Subcutaneous abdominal adipose tissue (tissue), 5 donors: Measurements from ENCODE around the gene VSX2.

Source experiments
- H3K27ac ChIP-seq: one replicate; pipeline ENCODE4 v1.7.0; 2013; ENCODE audit warnings: low read depth, mild to moderate bottlenecking, inconsistent platforms, low read length, moderate library complexity
- H3K27me3 ChIP-seq, 5 donors: one replicate each; pipeline ENCODE4 v1.7.0; 2013; ENCODE audit warnings: low read length in 5 of 5, inconsistent platforms in 1 of 5; ENCODE audit not compliant: control insufficient read depth in 5 of 5, insufficient read depth in 4 of 5
- H3K36me3 ChIP-seq, 5 donors: one replicate each; pipeline ENCODE4 v1.7.0; 2013; ENCODE audit warnings: low read length in 5 of 5; ENCODE audit not compliant: control insufficient read depth in 5 of 5, insufficient read depth in 5 of 5
- H3K4me1 ChIP-seq, 5 donors: one replicate each; pipeline ENCODE4 v1.7.0; 2013; ENCODE audit warnings: low read length in 5 of 5, mild to moderate bottlenecking in 3 of 5, moderate library complexity in 1 of 5; ENCODE audit not compliant: control insufficient read depth in 5 of 5, insufficient read depth in 5 of 5
- H3K4me3 ChIP-seq, 5 donors: one replicate each; pipeline ENCODE4 v1.7.0; 2013; ENCODE audit warnings: low read length in 5 of 5, low read depth in 1 of 5
- H3K9ac ChIP-seq, 5 donors: one replicate each; pipeline ENCODE4 v1.7.0; 2013; ENCODE audit warnings: low read length in 5 of 5, mild to moderate bottlenecking in 4 of 5, moderate library complexity in 3 of 5
- H3K9me3 ChIP-seq, 5 donors: one replicate each; pipeline ENCODE4 v1.7.0; 2013; ENCODE audit warnings: low read length in 5 of 5; ENCODE audit not compliant: control insufficient read depth in 5 of 5
- donor health status: healthy.
- donor health status: healthy.
- donor health status: healthy.
- donor health status: healthy.
- donor health status: healthy.

The VSX2 gene

GRCh38 chr14:74257941-74258763, 18.9 kb downstream of the VSX2 start:
- H3K4me3 ChIP-seq = peak overlapping the region; percentile 47 to 71 (median 64)
- H3K27me3 ChIP-seq = peaks cover 0 to 10% (median 9%) of the 10 kb centered on the region in 5 donors
- no peaks in the 10 kb centered on the region for H3K9me3 ChIP-seq
- H3K27ac ChIP-seq = no peak overlapping the region
- H3K4me1 ChIP-seq = peaks cover 0 to 16% (median 15%) of the 10 kb centered on the region in 5 donors
- H3K9ac ChIP-seq = peak overlapping the region in 3 of 5 donors; percentile 18 to 65 (median 55)
- no peaks in the 10 kb centered on the region for H3K36me3 ChIP-seq

DNA sequence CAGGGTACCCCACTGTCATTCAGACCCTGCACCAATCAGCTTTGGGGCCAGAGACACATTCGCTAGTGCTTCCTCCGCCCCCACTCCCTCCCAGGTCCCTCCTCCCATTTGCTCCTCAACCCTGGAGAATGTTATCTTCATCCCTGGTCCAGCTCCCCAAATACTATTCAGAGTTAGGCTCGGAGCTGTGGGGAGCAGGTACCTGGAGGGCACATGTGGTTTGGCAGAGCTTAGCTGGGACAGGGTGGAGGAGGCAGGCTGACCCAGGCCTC, 19.5 kb downstream of the VSX2 start:
- no peaks in the 10 kb centered on the region for H3K9me3 ChIP-seq
- peaks cover 0 to 16% (median 15%) of the 10 kb centered on the region in 5 donors for H3K4me1 ChIP-seq
- no peak overlapping the region for H3K9ac ChIP-seq
- no peak overlapping the region for H3K27ac ChIP-seq
- peaks cover 0 to 9% (median 7%) of the 10 kb centered on the region in 5 donors for H3K27me3 ChIP-seq
- H3K36me3 ChIP-seq = no peaks in the 10 kb centered on the region
- peak overlapping the region in 1 of 5 donors; percentile 47 for H3K4me3 ChIP-seq

DNA sequence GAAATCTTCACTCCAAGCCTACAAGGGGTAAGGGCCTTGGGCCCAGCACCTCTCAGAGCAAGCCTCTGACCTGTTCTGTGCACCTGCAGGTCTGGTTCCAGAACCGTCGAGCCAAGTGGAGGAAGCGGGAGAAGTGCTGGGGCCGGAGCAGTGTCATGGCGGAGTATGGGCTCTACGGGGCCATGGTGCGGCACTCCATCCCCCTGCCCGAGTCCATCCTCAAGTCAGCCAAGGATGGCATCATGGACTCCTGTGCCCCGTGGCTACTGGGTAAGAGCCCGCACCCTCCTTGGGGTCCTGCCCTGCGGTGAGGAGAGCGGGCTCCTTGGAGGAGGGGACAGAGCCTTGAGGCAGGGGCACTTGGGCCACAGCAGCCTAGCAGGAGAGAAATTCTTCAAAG, 20.3 kb downstream of the VSX2 start:
- no peak overlapping the region for H3K9ac ChIP-seq
- no peak overlapping the region for H3K27ac ChIP-seq
- peaks cover 0 to 16% (median 15%) of the 10 kb centered on the region in 5 donors for H3K4me1 ChIP-seq
- peaks cover 0 to 9% (median 7%) of the 10 kb centered on the region in 5 donors for H3K27me3 ChIP-seq
- H3K9me3 ChIP-seq = no peaks in the 10 kb centered on the region
- H3K4me3 ChIP-seq = no peak overlapping the region
- H3K36me3 ChIP-seq = no peaks in the 10 kb centered on the region

DNA sequence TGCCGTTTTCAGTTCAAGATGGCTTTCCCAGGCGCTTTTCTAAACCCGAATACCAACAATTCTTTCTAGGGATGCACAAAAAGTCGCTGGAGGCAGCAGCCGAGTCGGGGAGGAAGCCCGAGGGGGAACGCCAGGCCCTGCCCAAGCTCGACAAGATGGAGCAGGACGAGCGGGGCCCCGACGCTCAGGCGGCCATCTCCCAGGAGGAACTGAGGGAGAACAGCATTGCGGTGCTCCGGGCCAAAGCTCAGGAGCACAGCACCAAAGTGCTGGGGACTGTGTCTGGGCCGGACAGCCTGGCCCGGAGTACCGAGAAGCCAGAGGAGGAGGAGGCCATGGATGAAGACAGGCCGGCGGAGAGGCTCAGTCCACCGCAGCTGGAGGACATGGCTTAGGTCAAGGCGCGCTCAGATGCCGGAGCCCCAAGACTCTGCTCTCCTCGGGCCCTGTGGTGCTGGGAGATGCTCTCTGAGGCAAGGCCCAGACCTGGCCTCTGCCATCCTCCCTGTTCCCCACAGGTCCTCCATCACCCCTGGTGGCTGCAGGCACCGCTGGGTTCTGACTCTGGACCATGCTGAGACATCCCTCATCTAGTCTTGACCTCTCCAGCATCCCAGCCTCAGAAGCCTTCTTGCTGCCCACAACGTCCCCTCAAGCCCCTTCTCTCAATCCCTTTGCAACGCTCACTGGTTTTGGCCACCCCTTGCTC, 21.4 kb downstream of the VSX2 start:
- no peak overlapping the region for H3K27ac ChIP-seq
- H3K9ac ChIP-seq = no peak overlapping the region
- H3K27me3 ChIP-seq = peaks cover 0 to 9% (median 7%) of the 10 kb centered on the region in 5 donors
- no peak overlapping the region for H3K4me3 ChIP-seq
- H3K9me3 ChIP-seq = no peaks in the 10 kb centered on the region
- H3K36me3 ChIP-seq = no peaks in the 10 kb centered on the region
- peaks cover 0 to 16% (median 15%) of the 10 kb centered on the region in 5 donors for H3K4me1 ChIP-seq

- Histone ChIP-seq H3K9ac (no peak overlapping the region), H3K27me3 (peaks cover 0 to 9% (median 7%) of the 10 kb centered on the region in 5 donors), H3K4me3 (no peak overlapping the region), H3K27ac (no peak overlapping the region), H3K36me3 (no peaks in the 10 kb centered on the region), H3K9me3 (no peaks in the 10 kb centered on the region), H3K4me1 (peaks cover 0 to 16% (median 15%) of the 10 kb centered on the region in 5 donors)
These were observed 22.0 kb downstream of the VSX2 start for GRCh38 chr14:74261288-74261687.

GRCh38 chr14:74262076-74262475, 22.8 kb downstream of the VSX2 start:
- H3K9ac ChIP-seq = no peak overlapping the region
- no peaks in the 10 kb centered on the region for H3K9me3 ChIP-seq
- H3K4me3 ChIP-seq = no peak overlapping the region
- peaks cover 0 to 13% (median 12%) of the 10 kb centered on the region in 5 donors for H3K4me1 ChIP-seq
- H3K27ac ChIP-seq = no peak overlapping the region
- H3K36me3 ChIP-seq = no peaks in the 10 kb centered on the region
- peaks cover 0 to 9% (median 7%) of the 10 kb centered on the region in 5 donors for H3K27me3 ChIP-seq

DNA sequence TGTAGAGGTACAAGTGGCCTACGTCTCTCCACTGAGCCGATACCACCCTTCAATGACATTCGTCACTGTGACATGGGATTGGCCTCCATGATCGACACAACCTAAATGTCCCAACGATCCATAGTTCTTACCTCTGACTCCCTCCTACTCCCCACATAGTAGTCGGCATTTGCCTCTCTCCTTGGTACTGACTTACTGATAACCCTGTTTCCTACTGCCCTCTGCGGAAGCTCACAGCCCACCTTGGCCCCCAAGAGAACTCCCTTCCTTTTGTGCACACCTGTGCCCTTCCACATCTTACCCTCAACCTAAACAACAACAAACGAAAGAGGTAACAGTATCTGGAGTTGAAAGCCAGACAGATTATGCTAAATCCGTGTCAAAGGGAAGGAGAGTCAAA, 23.9 kb downstream of the VSX2 start:
- Histone ChIP-seq H3K4me1 (peaks cover 0 to 5% (median 4%) of the 10 kb centered on the region in 5 donors), H3K36me3 (no peaks in the 10 kb centered on the region), H3K4me3 (no peak overlapping the region), H3K9ac (no peak overlapping the region), H3K9me3 (no peaks in the 10 kb centered on the region), H3K27me3 (peaks cover 0 to 9% (median 7%) of the 10 kb centered on the region in 5 donors), H3K27ac (no peak overlapping the region)

DNA sequence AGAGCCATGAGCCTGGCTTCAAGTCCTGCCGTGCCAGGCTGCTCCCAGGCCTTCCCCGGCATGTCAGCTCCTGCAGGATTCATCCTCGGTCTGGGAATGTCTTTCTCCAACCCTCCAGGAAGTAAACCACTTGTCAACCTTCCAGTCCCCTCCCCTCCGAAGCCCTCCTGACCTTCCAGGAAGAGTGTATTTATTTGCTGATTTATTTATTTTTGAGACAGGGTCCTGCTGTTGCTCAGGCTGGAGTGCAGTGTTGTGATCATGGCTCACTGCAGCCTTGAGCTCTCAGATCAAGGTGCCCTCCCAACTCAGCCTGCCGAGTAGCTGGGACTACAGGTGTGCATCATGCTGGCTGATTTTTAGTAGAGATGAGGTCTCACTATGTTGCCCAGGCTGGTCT, 24.7 kb downstream of the VSX2 start:
- Histone ChIP-seq H3K4me3 (no peak overlapping the region), H3K27ac (no peak overlapping the region), H3K9ac (no peak overlapping the region), H3K36me3 (no peaks in the 10 kb centered on the region), H3K9me3 (no peaks in the 10 kb centered on the region), H3K4me1 (no peaks in the 10 kb centered on the region), H3K27me3 (peaks cover 0 to 4% (median 2%) of the 10 kb centered on the region in 5 donors)

- no peaks in the 10 kb centered on the region for H3K36me3 ChIP-seq
- H3K27me3 ChIP-seq = peaks cover 0 to 3% (median 0%) of the 10 kb centered on the region in 5 donors
- no peaks in the 10 kb centered on the region for H3K9me3 ChIP-seq
- H3K4me1 ChIP-seq = no peaks in the 10 kb centered on the region
- no peak overlapping the region for H3K27ac ChIP-seq
- H3K9ac ChIP-seq = no peak overlapping the region
- no peak overlapping the region for H3K4me3 ChIP-seq
These were observed 26.2 kb downstream of the VSX2 start for GRCh38 chr14:74265301-74265965.

GRCh38 chr14:74267588-74267987, 28.3 kb downstream of the VSX2 start:
- Histone ChIP-seq H3K9me3 (no peaks in the 10 kb centered on the region), H3K27ac (no peak overlapping the region), H3K4me3 (no peak overlapping the region), H3K27me3 (no peaks in the 10 kb centered on the region), H3K36me3 (no peaks in the 10 kb centered on the region), H3K9ac (no peak overlapping the region), H3K4me1 (no peaks in the 10 kb centered on the region)
